Hepatocyte (in vitro differentiated cells): ENCODE data around the gene JARID2. TPM values are rescaled to one million over a fixed set of nuclear protein-coding genes. Genes with fewer than 3 reads are reported as not detected.
A peak's percentile ranks its signal among the peaks of the same experiment; 100 is the strongest.

Source experiments
- DNase-seq: peaks from one replicate; pipeline ENCODE4 v3.0.0-alpha.2; 2016; ENCODE audit warnings: low spot score
- H2AFZ ChIP-seq: fragments of 200-600 bp; sonication (generic); 2 replicates; pipeline ENCODE4 v1.6.0; 2016; ENCODE audit warnings: antibody characterized with exemption, mild to moderate bottlenecking
- H3K27ac ChIP-seq: fragments of 200-600 bp; sonication (generic); 2 replicates; pipeline ENCODE4 v1.5.1; 2016; ENCODE audit warnings: mild to moderate bottlenecking
- H3K27me3 ChIP-seq: fragments of 200-600 bp; sonication (generic); 2 replicates; pipeline ENCODE4 v1.6.1; 2016
- H3K36me3 ChIP-seq: fragments of 200-600 bp; sonication (generic); replicated peaks from 2 replicates; pipeline ENCODE4 v1.5.1; 2016; ENCODE audit warnings: low read depth; ENCODE audit not compliant: insufficient read depth
- H3K4me1 ChIP-seq: fragments of 200-600 bp; sonication (generic); 2 replicates; pipeline ENCODE4 v1.5.1; 2016; ENCODE audit warnings: mild to moderate bottlenecking, moderate library complexity; ENCODE audit not compliant: insufficient read depth
- H3K4me2 ChIP-seq: fragments of 200-600 bp; sonication (generic); 2 replicates; pipeline ENCODE4 v1.6.0; 2016
- H3K4me3 ChIP-seq: fragments of 200-600 bp; sonication (generic); 2 replicates; pipeline ENCODE4 v1.5.1; 2016; ENCODE audit warnings: mild to moderate bottlenecking
- H3K79me2 ChIP-seq: fragments of 200-600 bp; sonication (generic); 2 replicates; pipeline ENCODE4 v1.6.0; 2017; ENCODE audit warnings: mild to moderate bottlenecking
- H3K9me2 ChIP-seq: fragments of 200-600 bp; sonication (generic); replicated peaks from 2 replicates; pipeline ENCODE4 v1.6.0; 2017; ENCODE audit warnings: mild to moderate bottlenecking; ENCODE audit not compliant: insufficient read depth
- H3K9me3 ChIP-seq: fragments of 200-600 bp; sonication (generic); 2 replicates; pipeline ENCODE4 v1.5.1; 2016; ENCODE audit warnings: low read depth, mild to moderate bottlenecking
- H4K20me1 ChIP-seq: fragments of 200-600 bp; sonication (generic); 2 replicates; pipeline ENCODE4 v1.6.0; 2016; ENCODE audit warnings: mild to moderate bottlenecking; ENCODE audit not compliant: insufficient read depth, poor library complexity, severe bottlenecking
- EZH2 ChIP-seq: fragments of 200-600 bp; sonication (generic); IDR thresholded peaks from 2 replicates; pipeline ENCODE4 v1.6.1; 2016; ENCODE audit warnings: antibody characterized with exemption, mild to moderate bottlenecking, borderline replicate concordance
- EZH2phosphoT487 ChIP-seq: fragments of 200-600 bp; sonication (generic); IDR thresholded peaks from one replicate; pipeline ENCODE4 v1.6.1; 2018; ENCODE audit warnings: antibody characterized with exemption, mild to moderate bottlenecking, low read depth, moderate library complexity; ENCODE audit not compliant: unreplicated experiment, severe bottlenecking
- WGBS: methylation state at CpG from one replicate; pipeline ENCODE4 v1.1.6; 2016; ENCODE audit warnings: low lambda C conversion rate; ENCODE audit errors: missing lambda C conversion rate; 5-methylcytosine and 5-hydroxymethylcytosine counted together
- polyA plus RNA-seq: library from polyadenylated mRNA; unstranded; fragments of >200 nt; fragmentation: Nextera tagmentation; extraction: Ambion mirVana; gene quantifications from 2 replicates; pipeline ENCODE4 v1.2.1, GENCODE V29; 2016
- total RNA-seq: library from RNA; depleted of rRNA; stranded (reverse); fragments of >200 nt; gene quantifications from 2 replicates; pipeline ENCODE4 v1.2.3, GENCODE V29; 2014
- TF ChIP-seq, protein P1 (sequence below): fragments of 200-600 bp; sonication (generic); IDR thresholded peaks from 2 replicates; pipeline ENCODE4 v1.5.1; 2016; ENCODE audit warnings: antibody characterized with exemption, mild to moderate bottlenecking; ENCODE audit not compliant: poor library complexity

JARID2 gene
- total and polyA plus RNA-seq, 2 experiments from 2014 or later: 4.6 to 11.6 TPM

- TF ChIP-seq EZH2phosphoT487: no peak
- TF ChIP-seq EZH2: no peak
- TF ChIP-seq, protein P1, sequence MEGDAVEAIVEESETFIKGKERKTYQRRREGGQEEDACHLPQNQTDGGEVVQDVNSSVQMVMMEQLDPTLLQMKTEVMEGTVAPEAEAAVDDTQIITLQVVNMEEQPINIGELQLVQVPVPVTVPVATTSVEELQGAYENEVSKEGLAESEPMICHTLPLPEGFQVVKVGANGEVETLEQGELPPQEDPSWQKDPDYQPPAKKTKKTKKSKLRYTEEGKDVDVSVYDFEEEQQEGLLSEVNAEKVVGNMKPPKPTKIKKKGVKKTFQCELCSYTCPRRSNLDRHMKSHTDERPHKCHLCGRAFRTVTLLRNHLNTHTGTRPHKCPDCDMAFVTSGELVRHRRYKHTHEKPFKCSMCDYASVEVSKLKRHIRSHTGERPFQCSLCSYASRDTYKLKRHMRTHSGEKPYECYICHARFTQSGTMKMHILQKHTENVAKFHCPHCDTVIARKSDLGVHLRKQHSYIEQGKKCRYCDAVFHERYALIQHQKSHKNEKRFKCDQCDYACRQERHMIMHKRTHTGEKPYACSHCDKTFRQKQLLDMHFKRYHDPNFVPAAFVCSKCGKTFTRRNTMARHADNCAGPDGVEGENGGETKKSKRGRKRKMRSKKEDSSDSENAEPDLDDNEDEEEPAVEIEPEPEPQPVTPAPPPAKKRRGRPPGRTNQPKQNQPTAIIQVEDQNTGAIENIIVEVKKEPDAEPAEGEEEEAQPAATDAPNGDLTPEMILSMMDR: no peak
- H2AFZ ChIP-seq: no peak overlapping the region
- 17% methylated on average over 6 of the region's 6 CpGs for WGBS
- no peak overlapping the region for H3K4me3 ChIP-seq
- H3K36me3 ChIP-seq: no peaks in the 10 kb centered on the region
- H4K20me1 ChIP-seq: peaks cover 26% of the 10 kb centered on the region
- no peak for DNase-seq
- peak overlapping the region; percentile 48 for H3K27ac ChIP-seq
- no peaks in the 10 kb centered on the region for H3K9me3 ChIP-seq
- no peaks in the 10 kb centered on the region for H3K27me3 ChIP-seq
- H3K79me2 ChIP-seq: peaks cover 94% of the 10 kb centered on the region
- peaks cover 23% of the 10 kb centered on the region for H3K4me1 ChIP-seq
- no peaks in the 10 kb centered on the region for H3K9me2 ChIP-seq
- H3K4me2 ChIP-seq: peak overlapping the region; percentile 26
Measured at GRCh38 chr6:15280028-15280427, 34.2 kb downstream of the JARID2 start.

- no peak overlapping the region for H3K4me3 ChIP-seq
- peak overlapping the region; percentile 26 for H3K4me2 ChIP-seq
- no peak for DNase-seq
- TF ChIP-seq EZH2phosphoT487 (no peak), EZH2 (no peak)
- TF ChIP-seq, protein P1: no peak
- H2AFZ ChIP-seq: no peak overlapping the region
- 95% methylated on average over 8 of the region's 8 CpGs for WGBS
- H3K27ac ChIP-seq: no peak overlapping the region
- H3K4me1 ChIP-seq: peaks cover 23% of the 10 kb centered on the region
- H3K9me2 ChIP-seq: no peaks in the 10 kb centered on the region
- H4K20me1 ChIP-seq: peaks cover 23% of the 10 kb centered on the region
- H3K27me3 ChIP-seq: no peaks in the 10 kb centered on the region
- peaks cover 94% of the 10 kb centered on the region for H3K79me2 ChIP-seq
- no peaks in the 10 kb centered on the region for H3K36me3 ChIP-seq
- H3K9me3 ChIP-seq: no peaks in the 10 kb centered on the region
Measured at GRCh38 chr6:15280961-15281360, 35.1 kb downstream of the JARID2 start.

GRCh38 chr6:15282334-15282733, 36.5 kb downstream of the JARID2 start:
- Histone ChIP-seq H3K27ac (no peak overlapping the region), H3K9me2 (no peaks in the 10 kb centered on the region), H3K4me3 (no peak overlapping the region), H3K4me1 (peaks cover 23% of the 10 kb centered on the region), H3K79me2 (peaks cover 94% of the 10 kb centered on the region), H3K4me2 (no peak overlapping the region), H3K9me3 (no peaks in the 10 kb centered on the region), H2AFZ (no peak overlapping the region), H3K27me3 (no peaks in the 10 kb centered on the region), H3K36me3 (no peaks in the 10 kb centered on the region), H4K20me1 (peaks cover 16% of the 10 kb centered on the region)
- WGBS: 95% methylated on average over 4 of the region's 4 CpGs
- no peak for TF ChIP-seq EZH2phosphoT487
- no peak for TF ChIP-seq EZH2
- TF ChIP-seq, protein P1: no peak
- no peak for DNase-seq

DNA sequence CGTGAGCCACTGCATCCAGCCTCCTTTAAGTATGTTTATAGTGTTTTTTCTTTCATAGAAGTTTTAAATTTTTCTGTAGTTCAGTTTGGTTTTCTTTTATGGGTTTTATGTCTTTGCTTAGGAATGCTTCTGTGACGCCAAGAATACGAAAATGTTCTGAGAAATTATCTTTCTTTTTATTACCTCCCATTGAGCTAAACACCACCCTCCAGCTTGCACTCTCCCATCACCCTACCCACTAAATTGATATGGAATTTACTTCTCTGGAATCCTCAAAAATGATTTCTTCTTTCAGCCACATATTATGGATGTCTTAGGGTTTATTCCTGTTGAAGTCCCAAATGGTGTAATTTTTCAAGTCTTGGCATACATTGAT, 38.1 kb downstream of the JARID2 start:
- no peak for DNase-seq
- Histone ChIP-seq H3K27ac (no peak overlapping the region), H3K4me2 (no peak overlapping the region), H3K36me3 (no peaks in the 10 kb centered on the region), H2AFZ (no peak overlapping the region), H3K79me2 (peaks cover 94% of the 10 kb centered on the region), H4K20me1 (peaks cover 11% of the 10 kb centered on the region), H3K9me3 (no peaks in the 10 kb centered on the region), H3K4me3 (no peak overlapping the region), H3K9me2 (no peaks in the 10 kb centered on the region), H3K4me1 (peaks cover 21% of the 10 kb centered on the region), H3K27me3 (no peaks in the 10 kb centered on the region)
- WGBS: 70% methylated on average over 3 of the region's 3 CpGs
- TF ChIP-seq, protein P1: no peak
- TF ChIP-seq EZH2: no peak
- TF ChIP-seq EZH2phosphoT487: no peak
